Retinal pigment epithelial cell (primary cell): Measurements from ENCODE around the gene TMEM156.

Experiments used
- DNase-seq: peaks from one replicate; pipeline ENCODE4 v3.0.0-alpha.2; 2010; ENCODE audit warnings: low read depth
- H3K4me3 ChIP-seq: 2 replicates; pipeline ENCODE4 v1.5.1; 2011; ENCODE audit warnings: mild to moderate bottlenecking, low read length, control low read depth, moderate library complexity
- CTCF ChIP-seq: conservative IDR thresholded peaks from 2 replicates; pipeline ENCODE4 v1.5.1; 2011; ENCODE audit warnings: low read depth, low read length, control low read depth, inconsistent platforms

Gene TMEM156

GRCh38 chr4:38926896-38927295 is 105.3 kb downstream of the TMEM156 start:
- no peak for DNase-seq

GRCh38 chr4:38925492-38926413 is 106.5 kb downstream of the TMEM156 start:
- H3K4me3 ChIP-seq: no peak overlapping the region
- DNase-seq: no peak
- TF ChIP-seq CTCF: no peak

More at GRCh38 chr4:38926896-38927295, 105.3 kb downstream of the TMEM156 start:
- no peak overlapping the region for H3K4me3 ChIP-seq
- TF ChIP-seq CTCF: no peak

- no peak overlapping the region for H3K4me3 ChIP-seq
- no peak for TF ChIP-seq CTCF
- DNase-seq: peak; percentile 41
Measured at GRCh38 chr4:38924353-38924752, 107.9 kb downstream of the TMEM156 start.

- no peak for TF ChIP-seq CTCF
- H3K4me3 ChIP-seq: no peak overlapping the region
- no peak for DNase-seq
Measured at GRCh38 chr4:38923746-38924145, 108.5 kb downstream of the TMEM156 start.

- no peak overlapping the region for H3K4me3 ChIP-seq
- DNase-seq: no peak
- no peak for TF ChIP-seq CTCF
Measured at GRCh38 chr4:38921151-38921550, 111.1 kb downstream of the TMEM156 start.

- H3K4me3 ChIP-seq: no peak overlapping the region
- no peak for DNase-seq
- no peak for TF ChIP-seq CTCF
Measured at GRCh38 chr4:38920677-38921076, 111.5 kb downstream of the TMEM156 start.

- DNase-seq: no peak
- TF ChIP-seq CTCF: no peak
- H3K4me3 ChIP-seq: no peak overlapping the region
Measured at GRCh38 chr4:38920186-38920585, 112.0 kb downstream of the TMEM156 start.
